Ascending aorta (tissue), 2 donors: Measurements from ENCODE around the gene IGDCC3. TPM values are rescaled to one million over a fixed set of nuclear protein-coding genes. Genes with fewer than 3 reads are reported as not detected.

Source experiments
- DNase-seq, 2 donors: peaks; one replicate each; pipeline ENCODE4 v3.0.0-alpha.2; 2019; ENCODE audit warnings: low spot score in 2 of 2
- H3K27ac ChIP-seq, 2 donors: fragments of 200-600 bp; sonication (generic); one replicate each; pipeline ENCODE4 v1.5.1; 2016 to 2017; ENCODE audit warnings: mild to moderate bottlenecking in 1 of 2
- H3K27me3 ChIP-seq: fragments of 200-600 bp; sonication (generic); one replicate; pipeline ENCODE4 v1.5.1; 2017
- H3K36me3 ChIP-seq, 2 donors: fragments of 200-600 bp; sonication (generic); one replicate each; pipeline ENCODE4 v1.5.1; 2016
- H3K4me1 ChIP-seq, 2 donors: fragments of 200-600 bp; sonication (generic); one replicate each; pipeline ENCODE4 v1.5.1; 2016 to 2017; ENCODE audit warnings: mild to moderate bottlenecking in 1 of 2
- H3K4me3 ChIP-seq, 2 donors: fragments of 200-600 bp; sonication (generic); one replicate each; pipeline ENCODE4 v1.5.1; 2016 to 2017; ENCODE audit warnings: mild to moderate bottlenecking in 1 of 2
- H3K9me3 ChIP-seq, 2 donors: fragments of 200-600 bp; sonication (generic); one replicate each; pipeline ENCODE4 v1.5.1; 2016
- intact Hi-C: fragments of 100-400 bp; cut with DNase I; formaldehyde crosslinking; loops from one replicate; pipeline ENCODE4 v1.15.1; 2023
- total RNA-seq: library from RNA; depleted of rRNA; stranded (reverse); fragments of >200 nt; gene quantifications from one replicate; pipeline ENCODE4 v1.1.0, GENCODE V29; 2016
- TF ChIP-seq, protein P1 (sequence below), 3 experiments: fragments of 200-600 bp in 2 of 3; fragments of 450-650 bp in 1 of 3; sonication (generic) in 2 of 3; IDR thresholded peaks; one replicate each; pipeline ENCODE4 v1.5.1; 2016 to 2019; ENCODE audit warnings: antibody characterized with exemption in 3 of 3, mild to moderate bottlenecking in 1 of 3, moderate library complexity in 1 of 3

Gene IGDCC3
- total RNA-seq, 1 donor from 2014 or later, result not detected

DNA sequence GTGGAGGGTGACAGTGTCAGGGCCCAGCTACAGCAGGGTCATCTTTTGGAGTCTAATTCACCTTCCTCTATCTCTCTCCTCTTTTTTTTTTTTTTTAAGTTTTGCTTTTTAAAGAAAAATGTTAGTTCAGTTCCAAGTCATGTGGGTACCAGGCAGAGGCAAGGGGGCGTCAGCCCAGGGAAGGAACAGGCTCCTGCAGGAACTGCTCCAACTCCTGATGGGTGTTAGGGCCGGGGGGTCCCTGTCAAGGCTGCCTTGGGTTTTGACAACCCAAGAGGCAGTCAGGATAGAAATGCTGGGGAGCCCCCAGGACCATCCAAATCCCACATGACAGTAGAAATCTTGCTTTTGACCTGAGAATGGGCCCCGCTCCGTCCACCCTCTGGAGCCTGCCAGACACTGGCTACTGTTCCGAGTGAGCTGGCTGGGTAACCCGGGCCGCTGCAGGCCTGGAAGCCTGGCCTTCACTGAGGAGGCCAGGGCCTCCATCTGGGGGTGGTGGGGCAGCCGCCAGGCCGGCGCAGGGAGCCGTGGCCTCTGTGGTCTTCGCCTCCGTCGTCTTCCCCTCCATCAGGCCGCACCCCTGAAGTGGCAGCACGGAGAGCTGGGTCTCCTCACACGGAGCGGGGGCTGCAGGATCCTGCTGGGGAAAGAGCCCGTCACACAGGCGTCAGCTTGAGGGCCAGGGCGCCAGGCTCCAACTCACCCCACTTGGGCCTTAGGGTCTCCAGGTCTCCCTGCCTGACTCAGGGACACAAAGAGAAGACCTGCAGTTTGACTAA lies 49.1 kb downstream of the IGDCC3 start:
- Histone ChIP-seq H3K4me1 (no peaks in the 10 kb centered on the region), H3K36me3 (no peaks in the 10 kb centered on the region), H3K9me3 (no peaks in the 10 kb centered on the region), H3K27ac (no peak overlapping the region), H3K27me3 (no peaks in the 10 kb centered on the region), H3K4me3 (no peak overlapping the region)
- no peak for DNase-seq
- TF ChIP-seq, protein P1, sequence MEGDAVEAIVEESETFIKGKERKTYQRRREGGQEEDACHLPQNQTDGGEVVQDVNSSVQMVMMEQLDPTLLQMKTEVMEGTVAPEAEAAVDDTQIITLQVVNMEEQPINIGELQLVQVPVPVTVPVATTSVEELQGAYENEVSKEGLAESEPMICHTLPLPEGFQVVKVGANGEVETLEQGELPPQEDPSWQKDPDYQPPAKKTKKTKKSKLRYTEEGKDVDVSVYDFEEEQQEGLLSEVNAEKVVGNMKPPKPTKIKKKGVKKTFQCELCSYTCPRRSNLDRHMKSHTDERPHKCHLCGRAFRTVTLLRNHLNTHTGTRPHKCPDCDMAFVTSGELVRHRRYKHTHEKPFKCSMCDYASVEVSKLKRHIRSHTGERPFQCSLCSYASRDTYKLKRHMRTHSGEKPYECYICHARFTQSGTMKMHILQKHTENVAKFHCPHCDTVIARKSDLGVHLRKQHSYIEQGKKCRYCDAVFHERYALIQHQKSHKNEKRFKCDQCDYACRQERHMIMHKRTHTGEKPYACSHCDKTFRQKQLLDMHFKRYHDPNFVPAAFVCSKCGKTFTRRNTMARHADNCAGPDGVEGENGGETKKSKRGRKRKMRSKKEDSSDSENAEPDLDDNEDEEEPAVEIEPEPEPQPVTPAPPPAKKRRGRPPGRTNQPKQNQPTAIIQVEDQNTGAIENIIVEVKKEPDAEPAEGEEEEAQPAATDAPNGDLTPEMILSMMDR (IDR thresholded peaks at IDR 0.05), result no peak
- intact Hi-C loops, result no loop called here

DNA sequence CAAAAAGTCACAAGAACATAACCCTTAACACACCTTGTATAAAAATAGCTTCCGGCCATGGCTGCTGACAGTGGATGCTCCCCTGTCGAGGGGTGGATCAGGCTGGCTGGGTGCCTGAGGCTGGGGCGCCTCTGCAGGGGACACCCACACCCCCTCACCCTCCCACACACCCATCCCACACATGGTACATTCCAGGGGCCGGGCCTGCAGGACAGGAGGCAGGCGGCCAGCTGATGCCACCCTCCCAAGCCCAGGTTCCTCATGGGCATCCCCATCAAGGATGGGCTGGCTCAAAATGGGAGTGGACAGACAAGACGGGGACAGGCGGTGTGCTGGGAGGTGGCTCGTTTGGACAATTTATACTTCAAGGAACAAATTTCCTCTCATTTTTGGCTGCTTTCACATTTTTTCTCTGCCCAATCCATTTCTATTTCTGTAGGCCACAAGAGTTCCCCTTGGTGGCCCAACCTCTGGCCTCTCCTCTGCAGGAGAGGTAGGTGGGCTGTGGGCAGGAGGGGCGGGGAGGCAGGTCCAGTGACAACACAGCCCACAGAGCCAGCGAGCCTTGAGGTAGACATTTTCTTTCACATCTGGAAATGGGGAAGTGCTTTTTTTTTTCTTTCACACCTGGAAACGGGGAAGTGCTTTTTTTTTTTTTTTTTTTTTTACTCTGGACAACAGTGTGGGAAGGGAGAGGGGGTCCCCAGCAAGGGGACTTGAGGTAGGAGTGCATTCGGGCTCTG lies 50.0 kb downstream of the IGDCC3 start:
- Histone ChIP-seq H3K27me3 (no peaks in the 10 kb centered on the region), H3K36me3 (no peaks in the 10 kb centered on the region), H3K4me3 (no peak overlapping the region), H3K4me1 (no peaks in the 10 kb centered on the region), H3K27ac (no peak overlapping the region), H3K9me3 (no peaks in the 10 kb centered on the region)
- TF ChIP-seq, protein P1 (IDR thresholded peaks at IDR 0.05), result no peak
- intact Hi-C loops, result no loop called here
- no peak for DNase-seq

DNA sequence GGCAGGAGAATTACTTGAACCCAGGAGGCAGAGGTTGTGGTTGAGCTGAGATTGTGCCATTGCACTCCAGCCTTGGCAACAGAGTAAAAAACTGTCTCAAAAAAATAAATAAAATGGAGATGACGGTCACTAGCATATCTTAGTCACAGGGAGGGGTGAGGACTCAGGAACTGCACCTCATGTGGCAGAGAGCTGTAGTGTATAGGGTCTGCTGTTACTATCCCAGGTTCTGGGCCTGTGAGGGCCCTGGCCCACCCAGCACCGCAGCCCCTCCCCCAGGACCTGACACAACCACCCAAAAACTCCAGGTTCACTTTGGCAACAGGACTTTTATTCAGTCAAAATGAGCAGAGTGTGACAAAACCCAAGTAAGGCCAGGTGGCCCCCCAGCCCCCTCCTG lies 51.0 kb downstream of the IGDCC3 start:
- intact Hi-C loops, result no loop called here
- Histone ChIP-seq H3K27ac (no peak overlapping the region), H3K4me1 (no peaks in the 10 kb centered on the region), H3K4me3 (no peak overlapping the region), H3K27me3 (no peaks in the 10 kb centered on the region), H3K9me3 (no peaks in the 10 kb centered on the region), H3K36me3 (no peaks in the 10 kb centered on the region)
- TF ChIP-seq, protein P1 (IDR thresholded peaks at IDR 0.05), result no peak
- no peak for DNase-seq

DNA sequence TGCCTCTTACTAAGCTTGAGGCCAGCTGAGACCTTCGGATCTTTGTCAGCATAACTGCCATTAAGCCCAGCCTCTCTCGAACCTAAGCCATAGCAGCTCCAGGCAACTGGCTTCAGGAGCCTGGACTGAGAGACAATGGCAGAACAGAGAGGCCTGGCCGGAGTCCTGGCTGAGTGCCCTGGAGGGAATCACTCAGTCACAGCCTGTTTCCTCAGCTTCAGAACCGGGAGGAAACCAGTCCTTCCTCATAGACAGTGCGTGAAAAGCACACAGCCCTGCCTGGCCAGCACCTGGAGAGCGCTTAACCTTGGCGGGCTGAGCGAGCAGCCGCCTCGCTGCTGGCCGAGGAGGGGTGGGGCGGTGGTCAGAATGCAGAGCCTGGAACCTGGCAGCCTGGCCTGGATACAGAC lies 51.7 kb downstream of the IGDCC3 start:
- Histone ChIP-seq H3K9me3 (no peaks in the 10 kb centered on the region), H3K4me3 (no peak overlapping the region), H3K27ac (no peak overlapping the region), H3K4me1 (no peaks in the 10 kb centered on the region), H3K36me3 (no peaks in the 10 kb centered on the region), H3K27me3 (no peaks in the 10 kb centered on the region)
- no peak for DNase-seq
- TF ChIP-seq, protein P1 (IDR thresholded peaks at IDR 0.05), result no peak
- intact Hi-C loops, result no loop called here

DNA sequence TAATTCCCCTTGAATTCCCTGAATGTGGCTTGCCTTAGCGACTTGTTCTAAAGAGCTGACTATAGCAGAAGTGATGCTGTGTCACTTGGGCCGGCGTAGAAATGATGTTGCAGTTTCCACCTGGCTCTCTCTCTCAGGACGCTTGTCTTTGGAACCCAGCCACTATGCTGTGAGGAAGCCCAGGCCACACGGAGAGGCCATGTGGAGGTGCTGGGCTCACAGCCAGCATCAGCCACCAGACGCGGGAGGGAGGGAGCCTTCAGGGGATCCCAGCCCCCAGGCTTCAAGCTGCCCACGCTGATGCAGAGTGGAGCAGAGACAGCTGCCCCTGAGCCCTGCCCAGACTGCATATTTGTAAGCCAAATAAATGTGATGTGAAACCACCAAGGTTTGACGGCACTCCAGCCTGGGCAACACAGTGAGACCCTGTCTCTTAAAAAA lies 54.7 kb downstream of the IGDCC3 start:
- Histone ChIP-seq H3K9me3 (no peaks in the 10 kb centered on the region), H3K27ac (no peak overlapping the region), H3K27me3 (no peaks in the 10 kb centered on the region), H3K4me1 (no peaks in the 10 kb centered on the region), H3K4me3 (no peak overlapping the region), H3K36me3 (no peaks in the 10 kb centered on the region)
- DNase-seq, result no peak
- intact Hi-C loops, result no loop called here
- TF ChIP-seq, protein P1 (IDR thresholded peaks at IDR 0.05), result no peak
